H1 (cell line): ENCODE data around the gene TUBGCP2. TPM values are rescaled to one million over a fixed set of nuclear protein-coding genes. Genes with fewer than 3 reads are reported as not detected.

ENCODE experiments used
- CTCF ChIA-PET: fragments of 300-600 bp; sonication (Branson Sonifier 250); formaldehyde crosslinking; loops from one replicate; lab custom pipeline; 2021; ENCODE audit not compliant: partially characterized antibody; lab: Charles Lee
- POLR2A ChIA-PET: fragments of 300-600 bp; sonication (Branson Sonifier 250); formaldehyde crosslinking; loops from one replicate; lab custom pipeline; 2021; ENCODE audit warnings: inconsistent platforms; ENCODE audit not compliant: partially characterized antibody; lab: Charles Lee
- DNase-seq, 2 experiments: peaks; one replicate each; pipeline versions ENCODE4 v3.0.0 to v3.0.0-alpha.2; 2010 to 2022; ENCODE audit warnings: low spot score in 2 of 2, low read depth in 1 of 2, mixed read lengths in 1 of 2
- FAIRE-seq: peaks from 2 replicates; lab custom pipeline; 2011; peaks lifted over from hg19 to GRCh38; lab: Jason Lieb, UNC
- H2AFZ ChIP-seq: 2 replicates; pipeline ENCODE4 v1.8.1; 2012; ENCODE audit warnings: low read length, inconsistent platforms
- H2AK5ac ChIP-seq: 2 replicates; pipeline ENCODE4 v1.6.1; 2013; ENCODE audit warnings: low read depth, low read length
- H2BK120ac ChIP-seq: replicated peaks from 2 replicates; pipeline ENCODE3; 2013; ENCODE audit warnings: low read depth, low read length, inconsistent platforms
- H2BK12ac ChIP-seq: 2 replicates; pipeline ENCODE4 v1.6.1; 2013; ENCODE audit warnings: low read depth, low read length
- H2BK15ac ChIP-seq: 2 replicates; pipeline ENCODE4 v1.6.1; 2013; ENCODE audit warnings: low read length
- H2BK20ac ChIP-seq: 2 replicates; pipeline ENCODE4 v1.6.1; 2013; ENCODE audit warnings: low read length
- H2BK5ac ChIP-seq: 2 replicates; pipeline ENCODE4 v1.6.1; 2013; ENCODE audit warnings: low read depth, low read length
- H3K14ac ChIP-seq: 2 replicates; pipeline ENCODE4 v1.6.1; 2013; ENCODE audit warnings: inconsistent platforms; ENCODE audit not compliant: insufficient read length
- H3K18ac ChIP-seq: 2 replicates; pipeline ENCODE4 v1.6.1; 2013; ENCODE audit warnings: low read length; ENCODE audit errors: extremely low read depth
- H3K23ac ChIP-seq: 2 replicates; pipeline ENCODE4 v1.6.1; 2013; ENCODE audit warnings: inconsistent platforms; ENCODE audit not compliant: insufficient read length
- H3K23me2 ChIP-seq: 2 replicates; pipeline ENCODE4 v1.6.1; 2013; ENCODE audit warnings: low read depth, low read length
- H3K27ac ChIP-seq: 2 replicates; pipeline ENCODE4 v1.6.1; 2011; ENCODE audit warnings: low read depth, low read length, inconsistent platforms
- H3K27me3 ChIP-seq, 4 experiments: replicated peaks in 1 of 4; 1 replicate in 1 of 4; 2 replicates in 3 of 4; pipeline versions ENCODE4 v1.6.1 to v1.8.1; 2011 to 2013; ENCODE audit warnings: low read length in 3 of 4, mild to moderate bottlenecking in 3 of 4, inconsistent platforms in 2 of 4, mixed read lengths in 2 of 4, moderate library complexity in 1 of 4; ENCODE audit not compliant: control insufficient read depth in 3 of 4, insufficient read depth in 3 of 4; ENCODE audit errors: extremely low read depth in 1 of 4
- H3K36me3 ChIP-seq, 4 experiments: 2 replicates each; pipeline versions ENCODE4 v1.6.1 to v1.8.1; 2011 to 2013; ENCODE audit warnings: mild to moderate bottlenecking in 4 of 4, low read length in 3 of 4, moderate library complexity in 2 of 4, control low read depth in 1 of 4, inconsistent platforms in 1 of 4; ENCODE audit not compliant: insufficient read depth in 4 of 4, control insufficient read depth in 2 of 4
- H3K4ac ChIP-seq: replicated peaks from 2 replicates; pipeline ENCODE3; 2013; ENCODE audit warnings: low read length, low read depth, mixed read lengths, inconsistent platforms; ENCODE audit not compliant: insufficient read length
- H3K4me1 ChIP-seq, 4 experiments: replicated peaks in 1 of 4; 1 replicate in 1 of 4; 2 replicates in 3 of 4; pipeline versions ENCODE4 v1.6.1 to v1.8.1; 2011 to 2013; ENCODE audit warnings: low read length in 3 of 4, inconsistent platforms in 2 of 4, mixed read lengths in 1 of 4; ENCODE audit not compliant: insufficient read depth in 4 of 4, control insufficient read depth in 3 of 4
- H3K4me2 ChIP-seq, 2 experiments: 2 replicates each; pipeline versions ENCODE4 v1.6.1 to v1.8.1; 2011 to 2013; ENCODE audit warnings: low read depth in 2 of 2, low read length in 2 of 2, control low read depth in 1 of 2, inconsistent platforms in 1 of 2, mild to moderate bottlenecking in 1 of 2; ENCODE audit not compliant: insufficient read depth in 1 of 2
- H3K4me3 ChIP-seq, 4 experiments: fragments of 200-600, 300-600 bp in 1 of 4; sonication (generic), shearing (Covaris generic), sonication (Bioruptor Twin) in 1 of 4; 2 replicates each; pipeline versions ENCODE4 v1.5.1 to v1.8.1; 2011 to 2016; ENCODE audit warnings: low read length in 4 of 4, low read depth in 3 of 4, control low read depth in 2 of 4, inconsistent platforms in 2 of 4, mild to moderate bottlenecking in 2 of 4, mixed read lengths in 1 of 4, moderate library complexity in 1 of 4; ENCODE audit not compliant: insufficient read depth in 2 of 4; ENCODE audit errors: extremely low read depth in 1 of 4
- H3K56ac ChIP-seq: replicated peaks from 2 replicates; pipeline ENCODE3; 2013; ENCODE audit warnings: low read depth, mild to moderate bottlenecking, mixed read lengths, low read length, inconsistent platforms; ENCODE audit not compliant: insufficient read length
- H3K79me1 ChIP-seq: 2 replicates; pipeline ENCODE4 v1.6.1; 2013; ENCODE audit warnings: low read depth, low read length, control low read depth
- H3K79me2 ChIP-seq, 2 experiments: 2 replicates each; pipeline versions ENCODE4 v1.6.1 to v1.8.1; 2012 to 2013; ENCODE audit warnings: low read length in 2 of 2, mild to moderate bottlenecking in 2 of 2, inconsistent platforms in 1 of 2; ENCODE audit not compliant: insufficient read depth in 2 of 2, control insufficient read depth in 1 of 2
- H3K9ac ChIP-seq, 4 experiments: replicated peaks in 1 of 4; 1 replicate in 1 of 4; 2 replicates in 3 of 4; pipeline versions ENCODE4 v1.6.1 to v1.8.1; 2011 to 2013; ENCODE audit warnings: low read depth in 3 of 4, low read length in 3 of 4, control low read depth in 2 of 4, mild to moderate bottlenecking in 2 of 4, moderate library complexity in 2 of 4, inconsistent platforms in 1 of 4; ENCODE audit errors: extremely low read depth in 1 of 4
- H3K9me3 ChIP-seq, 2 experiments: 2 replicates each; pipeline versions ENCODE4 v1.6.1 to v1.8.1; 2012 to 2013; ENCODE audit warnings: mild to moderate bottlenecking in 2 of 2, moderate library complexity in 2 of 2, control low read depth in 1 of 2, inconsistent platforms in 1 of 2, low read depth in 1 of 2, low read length in 1 of 2, mixed read lengths in 1 of 2; ENCODE audit not compliant: insufficient read depth in 2 of 2
- H4K20me1 ChIP-seq, 2 experiments: replicated peaks in 1 of 2; 2 replicates each; pipeline versions ENCODE3 to v1.8.1; 2011 to 2013; ENCODE audit warnings: inconsistent platforms in 2 of 2, low read length in 2 of 2, mild to moderate bottlenecking in 1 of 2; ENCODE audit not compliant: insufficient read depth in 2 of 2, control insufficient read depth in 1 of 2
- H4K5ac ChIP-seq: 2 replicates; pipeline ENCODE4 v1.6.1; 2013; ENCODE audit warnings: low read length, low read depth, mixed read lengths, inconsistent platforms; ENCODE audit not compliant: insufficient read length
- H4K8ac ChIP-seq: 2 replicates; pipeline ENCODE4 v1.8.0; 2013; ENCODE audit warnings: mild to moderate bottlenecking, moderate library complexity, low read length, inconsistent platforms; ENCODE audit not compliant: insufficient read depth; ENCODE audit errors: extremely low read depth
- H4K91ac ChIP-seq: replicated peaks from 2 replicates; pipeline ENCODE3; 2013; ENCODE audit warnings: low read length, mixed read lengths, inconsistent platforms; ENCODE audit not compliant: insufficient read length
- CHD1 ChIP-seq: IDR thresholded peaks from 2 replicates; pipeline ENCODE4 v1.6.1; 2012; ENCODE audit warnings: low read depth, low read length, improper control_type of control experiment
- KDM5A ChIP-seq: fragments of 200-600 bp; IDR thresholded peaks from 2 replicates; pipeline ENCODE4 v1.7.1; 2012; ENCODE audit warnings: mild to moderate bottlenecking, low read length, inconsistent platforms, mixed read lengths
- MAX ChIP-seq: IDR thresholded peaks from 2 replicates; pipeline ENCODE4 v1.6.1; 2012; ENCODE audit warnings: inconsistent platforms
- WGBS, 2 experiments: shearing (Covaris generic) in 1 of 2; methylation state at CpG; one replicate each; pipeline versions ENCODE4 v1.1.6 to v1.1.7; 2013 to 2015; ENCODE audit warnings: low lambda C conversion rate in 2 of 2, mixed read lengths in 2 of 2, inconsistent platforms in 1 of 2, low coverage in 1 of 2, missing lambda C conversion rate in 1 of 2; ENCODE audit not compliant: insufficient replicate concordance in 2 of 2, insufficient coverage in 1 of 2, insufficient read length in 1 of 2; ENCODE audit errors: extremely low coverage in 1 of 2, missing lambda C conversion rate in 1 of 2; 5-methylcytosine and 5-hydroxymethylcytosine counted together
- polyA plus RNA-seq, 7 experiments: library from polyadenylated mRNA; depleted of rRNA in 3 of 7; stranded (reverse) in 5 of 7; unstranded in 2 of 7; fragments of >200 nt in 5 of 7; fragments of 200-250 nt in 2 of 7; gene quantifications; 1 replicate in 5 of 7; 2 replicates in 1 of 7; 4 replicates in 1 of 7; pipeline versions ENCODE4 v1.2.1 to v1.2.3, GENCODE V29; 2011 to 2013; ENCODE audit warnings: missing spikeins in 2 of 7, mixed read lengths in 2 of 7
- total RNA-seq: library from RNA; stranded (reverse); fragmentation: NEBNext Ultra II Directional; extraction: Animal tissue kit (Norgen Biotek cat#: 25700); gene quantifications from 2 replicates; pipeline ENCODE4 v1.2.1, GENCODE V29; 2021

The TUBGCP2 gene
- total and polyA plus RNA-seq, 2 of the 8 experiments (the other 6 are each of a cell fraction or from before 2014, with no cell fraction given) = 34.9 to 51.9 TPM

GRCh38 chr10:133241501-133242205 lies 67.0 kb downstream of the TUBGCP2 start:
- Histone ChIP-seq H3K9me3 (no peaks in the 10 kb centered on the region), H4K5ac (no peak overlapping the region), H3K4me3 (no peak overlapping the region), H2BK15ac (no peak overlapping the region), H2BK12ac (no peak overlapping the region), H2AFZ (no peak overlapping the region), H4K20me1 (peaks cover 0 to 4% of the 10 kb centered on the region in 2 experiments), H3K79me1 (0 out of 2 replicates have a peak, but pooled peaks cover 2% of the 10 kb centered on the region), H3K36me3 (peaks cover 0 to 3% (median 0%) of the 10 kb centered on the region in 4 experiments; a peak in 4 of 8 replicates), H3K4ac (no peak overlapping the region), H3K79me2 (no peaks in the 10 kb centered on the region), H2BK120ac (no peak overlapping the region), H3K56ac (no peak overlapping the region), H2AK5ac (no peak overlapping the region), H4K91ac (no peak overlapping the region), H3K4me2 (no peak overlapping the region), H3K4me1 (peaks cover 3 to 22% (median 8%) of the 10 kb centered on the region in 4 experiments), H3K27me3 (peaks cover 9 to 27% (median 25%) of the 10 kb centered on the region in 4 experiments), H3K18ac (no peak overlapping the region), H2BK5ac (no peak overlapping the region), H3K23me2 (peaks cover 12% of the 10 kb centered on the region; the same call in 1 of the 2 replicates), H3K23ac (no peak overlapping the region), H3K14ac (no peak overlapping the region), H2BK20ac (no peak overlapping the region), H3K9ac (no peak overlapping the region), H3K27ac (no peak overlapping the region), H4K8ac (no peak overlapping the region)
- TF ChIP-seq CHD1 (no peak), KDM5A (no peak), MAX (no peak)
- WGBS, 2 experiments = 86% methylated on average over 25 of the region's 25 CpGs; no CpG with 5 or more reads in 1 of the 2 experiments
- no peak for FAIRE-seq
- ChIA-PET POLR2A (interaction anchor here (1.4 to 2.2 kb wide), 2 partner anchors 17 to 34 kb away, joined by 3 to 8 read pairs; no protein-coding TSS in a partner anchor), CTCF (interaction anchor here (0.6 to 0.7 kb wide), 2 partner anchors 13 to 230 kb away, joined by 3 read pairs; no protein-coding TSS in a partner anchor)
- no peak for DNase-seq
